HEK293 (cell line): ENCODE data around the gene ECM2.

Experiments
- CTCF ChIA-PET: fragments of 350-600 bp; formaldehyde crosslinking; extraction: SDS; loops from one replicate; lab custom pipeline; 2021; ENCODE audit warnings: antibody characterized with exemption; lab: Yijun Ruan, JAX
- POLR2A ChIA-PET: fragments of 300-600 bp; formaldehyde crosslinking; extraction: SDS; loops from one replicate; lab custom pipeline; 2020; ENCODE audit warnings: antibody characterized with exemption, inconsistent platforms; lab: Yijun Ruan, JAX
- H3K27ac ChIP-seq: fragments of 200-500 bp; sonication (Bioruptor generic); 2 replicates; pipeline ENCODE4 v1.5.1; 2014; ENCODE audit warnings: low read depth, low read length, control low read depth, inconsistent platforms; ENCODE audit errors: extremely low read depth
- H3K36me3 ChIP-seq, 2 experiments: fragments of 200-500 bp in 1 of 2; sonication (Bioruptor generic) in 1 of 2; 1 replicate in 1 of 2; 2 replicates in 1 of 2; pipeline ENCODE4 v1.5.1; 2014 to 2017; ENCODE audit warnings: inconsistent platforms in 2 of 2, low read length in 2 of 2; ENCODE audit not compliant: control insufficient read depth in 2 of 2, insufficient read depth in 1 of 2
- H3K4me1 ChIP-seq: fragments of 200-500 bp; sonication (Bioruptor generic); 2 replicates; pipeline ENCODE4 v1.5.1; 2014; ENCODE audit warnings: mild to moderate bottlenecking, low read length, inconsistent platforms; ENCODE audit not compliant: control insufficient read depth, insufficient read depth
- H3K4me3 ChIP-seq: 2 replicates; pipeline ENCODE4 v1.5.1; 2011; ENCODE audit warnings: low read depth, mild to moderate bottlenecking, control low read depth, low read length, moderate library complexity
- H3K9me3 ChIP-seq: fragments of 200-500 bp; sonication (Bioruptor generic); 2 replicates; pipeline ENCODE4 v1.5.1; 2014; ENCODE audit warnings: low read depth, low read length, inconsistent platforms; ENCODE audit not compliant: control insufficient read depth, insufficient read depth
- EGR2 ChIP-seq: fragments of 450-650 bp; formaldehyde crosslinking; IDR thresholded peaks from 2 replicates; pipeline ENCODE4 v1.5.1; 2016; ENCODE audit warnings: low read depth, missing biosample characterization, missing genetic modification characterization
- ELK4 ChIP-seq: IDR thresholded peaks from 2 replicates; pipeline ENCODE4 v1.6.1; 2011; ENCODE audit warnings: mild to moderate bottlenecking, low read depth, low read length, borderline replicate concordance
- IKZF3 ChIP-seq: fragments of 450-650 bp; IDR thresholded peaks from 2 replicates; pipeline ENCODE4 v1.5.0; 2018; ENCODE audit warnings: missing biosample characterization, mild to moderate bottlenecking, missing genetic modification characterization, moderate library complexity
- KLF1 ChIP-seq: fragments of 450-650 bp; formaldehyde crosslinking; IDR thresholded peaks from 2 replicates; pipeline ENCODE4 v1.5.1; 2016; ENCODE audit warnings: missing biosample characterization, missing genetic modification characterization
- MEIS1 ChIP-seq: sonication (generic); formaldehyde crosslinking; IDR thresholded peaks from 2 replicates; pipeline ENCODE4 v1.8.1; 2022; ENCODE audit warnings: missing genetic modification reagents, mild to moderate bottlenecking, borderline replicate concordance
- MZF1 ChIP-seq: fragments of 450-650 bp; formaldehyde crosslinking; IDR thresholded peaks from 2 replicates; pipeline ENCODE4 v1.5.1; 2017; ENCODE audit warnings: missing biosample characterization, missing genetic modification characterization, borderline replicate concordance
- TSHZ1 ChIP-seq: fragments of 450-650 bp; formaldehyde crosslinking; IDR thresholded peaks from 2 replicates; pipeline ENCODE4 v1.5.1; 2016; ENCODE audit warnings: missing biosample characterization, missing genetic modification characterization, borderline replicate concordance
- ZBTB48 ChIP-seq: fragments of 450-650 bp; formaldehyde crosslinking; IDR thresholded peaks from 2 replicates; pipeline ENCODE4 v1.5.1; 2016; ENCODE audit warnings: missing biosample characterization, missing genetic modification characterization
- ZBTB8A ChIP-seq: fragments of 450-650 bp; formaldehyde crosslinking; IDR thresholded peaks from 2 replicates; pipeline ENCODE4 v1.5.1; 2016; ENCODE audit warnings: missing biosample characterization, missing genetic modification characterization
- ZNF223 ChIP-seq: fragments of 450-650 bp; formaldehyde crosslinking; IDR thresholded peaks from 2 replicates; pipeline ENCODE4 v1.5.1; 2016; ENCODE audit warnings: missing biosample characterization, missing genetic modification characterization
- ZNF23 ChIP-seq: fragments of 450-650 bp; formaldehyde crosslinking; IDR thresholded peaks from 2 replicates; pipeline ENCODE4 v1.5.1; 2016; ENCODE audit warnings: missing biosample characterization, missing genetic modification characterization, borderline replicate concordance
- ZNF266 ChIP-seq: fragments of 450-650 bp; formaldehyde crosslinking; IDR thresholded peaks from 2 replicates; pipeline ENCODE4 v1.5.1; 2016; ENCODE audit warnings: missing biosample characterization, missing genetic modification characterization, low read depth
- ZNF311 ChIP-seq: fragments of 450-650 bp; formaldehyde crosslinking; IDR thresholded peaks from 2 replicates; pipeline ENCODE4 v1.5.1; 2017; ENCODE audit warnings: missing biosample characterization, missing genetic modification characterization, borderline replicate concordance
- ZNF398 ChIP-seq: fragments of 450-650 bp; formaldehyde crosslinking; IDR thresholded peaks from 2 replicates; pipeline ENCODE4 v1.5.1; 2017; ENCODE audit warnings: missing biosample characterization, missing genetic modification characterization
- ZNF585B ChIP-seq: fragments of 450-650 bp; formaldehyde crosslinking; IDR thresholded peaks from 2 replicates; pipeline ENCODE4 v1.5.1; 2016; ENCODE audit warnings: missing biosample characterization, missing genetic modification characterization
- ZNF621 ChIP-seq: fragments of 450-650 bp; formaldehyde crosslinking; IDR thresholded peaks from 2 replicates; pipeline ENCODE4 v1.5.1; 2017; ENCODE audit warnings: missing biosample characterization, missing genetic modification characterization
- ZNF791 ChIP-seq: fragments of 450-650 bp; formaldehyde crosslinking; IDR thresholded peaks from 2 replicates; pipeline ENCODE4 v1.5.1; 2016; ENCODE audit warnings: missing biosample characterization, missing genetic modification characterization
- ZSCAN16 ChIP-seq: fragments of 450-650 bp; formaldehyde crosslinking; IDR thresholded peaks from 2 replicates; pipeline ENCODE4 v1.5.1; 2016; ENCODE audit warnings: missing biosample characterization, missing genetic modification characterization

ECM2 gene

GRCh38 chr9:92499701-92500100 is 36.1 kb downstream of the ECM2 start:
- H3K27ac ChIP-seq = no peak overlapping the region
- H3K9me3 ChIP-seq = no peaks in the 10 kb centered on the region
- H3K4me3 ChIP-seq = no peak overlapping the region
- TF ChIP-seq ZNF791 (no peak), MEIS1 (CRISPR knock-in tag) (no peak), ZNF398 (tag by site-specific recombination) (no peak), ZNF223 (tag by site-specific recombination) (no peak), KLF1 (tag by site-specific recombination) (no peak)
- TF ChIP-seq, all 188 proteins: peak for 0
- Histone ChIP-seq H3K4me1 (no peaks in the 10 kb centered on the region), H3K36me3 (no peaks in the 10 kb centered on the region)
- ChIA-PET POLR2A (no interaction called here), CTCF (no interaction called here)

GRCh38 chr9:92496396-92497176 is 39.2 kb downstream of the ECM2 start:
- POLR2A ChIA-PET = no interaction called here

GRCh38 chr9:92494856-92495255 is 40.9 kb downstream of the ECM2 start:
- Histone ChIP-seq H3K27ac (no peak overlapping the region), H3K4me3 (no peak overlapping the region), H3K36me3 (no peaks in the 10 kb centered on the region), H3K9me3 (no peaks in the 10 kb centered on the region), H3K4me1 (no peaks in the 10 kb centered on the region)
- ChIA-PET CTCF (interaction anchor here (1.0 kb wide), 1 partner anchor 140 kb away, joined by 3 read pairs; no protein-coding TSS in a partner anchor), POLR2A (no interaction called here)
- TF ChIP-seq TSHZ1 (tag by site-specific recombination) = no peak
- no peak for TF ChIP-seq MZF1 (tag by site-specific recombination)
- no peak for TF ChIP-seq ELK4
- no peak for TF ChIP-seq ZSCAN16 (tag by site-specific recombination)
- TF ChIP-seq ZNF585B (tag by site-specific recombination) = no peak
- no peak for TF ChIP-seq ZBTB8A (tag by site-specific recombination)

More at GRCh38 chr9:92496396-92497176, 39.2 kb downstream of the ECM2 start:
- CTCF ChIA-PET = interaction anchor here (1.1 kb wide), 2 partner anchors 11 to 168 kb away, joined by 3 read pairs; no protein-coding TSS in a partner anchor
- no peak overlapping the region for H3K27ac ChIP-seq
- H3K4me1 ChIP-seq = no peaks in the 10 kb centered on the region
- no peaks in the 10 kb centered on the region for H3K36me3 ChIP-seq
- H3K4me3 ChIP-seq = no peak overlapping the region
- H3K9me3 ChIP-seq = no peaks in the 10 kb centered on the region
- TF ChIP-seq ZNF621 (tag by site-specific recombination) (no peak), IKZF3 (tag by site-specific recombination) (no peak), ZBTB48 (tag by site-specific recombination) (no peak), ZNF311 (tag by site-specific recombination) (no peak), ZNF23 (no peak), ZNF266 (no peak), EGR2 (tag by site-specific recombination) (no peak)
